C4-2B (cell line): Measurements from ENCODE around the gene SIGLEC1.

Experiments
- H3K27ac ChIP-seq: fragments of 450-650 bp; 2 replicates; pipeline ENCODE4 v1.5.1; 2017
- CTCF ChIP-seq: fragments of 450-650 bp; conservative IDR thresholded peaks from 2 replicates; pipeline ENCODE4 v1.5.1; 2017; ENCODE audit warnings: mild to moderate bottlenecking
- ZFX ChIP-seq: fragments of 450-650 bp; IDR thresholded peaks from 2 replicates; pipeline ENCODE4 v1.6.1; 2017

SIGLEC1 gene

GRCh38 chr20:3755269-3755668 is 42.9 kb upstream of the SIGLEC1 start:
- TF ChIP-seq CTCF = no peak
- no peak for TF ChIP-seq ZFX
- no peak overlapping the region for H3K27ac ChIP-seq

- no peak overlapping the region for H3K27ac ChIP-seq
- no peak for TF ChIP-seq CTCF
- TF ChIP-seq ZFX = no peak
Observed at GRCh38 chr20:3754276-3754630, 41.9 kb upstream of the SIGLEC1 start.

- TF ChIP-seq CTCF = no peak
- no peak for TF ChIP-seq ZFX
- H3K27ac ChIP-seq = no peak overlapping the region
Observed at GRCh38 chr20:3753501-3754275, 41.3 kb upstream of the SIGLEC1 start.

GRCh38 chr20:3753098-3753497 is 40.7 kb upstream of the SIGLEC1 start:
- H3K27ac ChIP-seq = no peak overlapping the region
- TF ChIP-seq CTCF (peak; percentile 77), ZFX (no peak)

GRCh38 chr20:3752386-3752759 is 40.0 kb upstream of the SIGLEC1 start:
- H3K27ac ChIP-seq = no peak overlapping the region
- no peak for TF ChIP-seq ZFX

- no peak for TF ChIP-seq ZFX
- TF ChIP-seq CTCF = no peak
- no peak overlapping the region for H3K27ac ChIP-seq
Observed at GRCh38 chr20:3751675-3752385, 39.4 kb upstream of the SIGLEC1 start.

GRCh38 chr20:3751305-3751674 is 38.9 kb upstream of the SIGLEC1 start:
- H3K27ac ChIP-seq = no peak overlapping the region
- TF ChIP-seq CTCF = no peak
- TF ChIP-seq ZFX = no peak
